ENCODE results near the gene LCN12. TPM values are rescaled to one million over a fixed set of nuclear protein-coding genes. Genes with fewer than 3 reads are reported as not detected.

Gene LCN12
- total RNA-seq, 1 experiment from 2014 or later: 2.1 TPM

DNA sequence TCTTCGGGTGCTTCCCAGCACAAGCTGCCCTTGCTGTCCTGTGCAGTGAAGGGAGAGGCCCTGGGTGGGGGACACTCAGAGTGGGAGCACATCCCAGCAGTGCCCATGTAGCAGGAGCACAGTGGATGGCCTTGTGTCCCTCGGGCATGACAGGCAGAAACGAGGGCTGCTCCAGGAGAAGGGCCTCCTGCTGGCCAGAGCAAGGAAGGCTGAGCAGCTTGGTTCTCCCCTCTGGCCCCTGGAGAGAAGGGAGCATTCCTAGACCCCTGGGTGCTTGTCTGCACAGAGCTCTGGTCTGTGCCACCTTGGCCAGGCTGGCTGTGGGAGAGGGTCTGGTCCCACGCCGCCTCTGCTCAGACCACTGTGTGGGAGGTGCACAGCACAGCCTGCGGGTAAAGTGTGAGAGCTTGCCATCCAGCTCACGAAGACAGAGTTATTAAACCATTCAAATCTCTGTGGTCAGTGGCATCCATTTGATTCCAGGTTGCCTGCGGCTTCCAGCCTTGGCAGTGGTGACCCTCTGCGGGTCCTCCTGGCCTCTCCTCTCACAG lies 25.8 kb upstream of the LCN12 start:
- H3K14ac ChIP-seq (ENCODE audit: insufficient read depth, low read length): no peak overlapping the region
- peaks cover 15 to 68% (median 51%) of the 10 kb centered on the region in 3 experiments; a peak in 6 of 7 replicates for H3K36me3 Mint-ChIP-seq (ENCODE audit: insufficient read depth in 1 of 3, low read depth in 3 of 3)
- H3K4me3 Mint-ChIP-seq: no peak overlapping the region
- no peak overlapping the region for H3K23ac ChIP-seq (ENCODE audit: insufficient read length, low read depth, low read length)
- H3K27ac Mint-ChIP-seq: no peak overlapping the region
- H3K56ac ChIP-seq (ENCODE audit: insufficient read length, low read depth, low read length): no peak overlapping the region
- H2BK12ac ChIP-seq (ENCODE audit: insufficient read length, low read depth, low read length): no peak overlapping the region
- TF ChIP-seq, protein P1, sequence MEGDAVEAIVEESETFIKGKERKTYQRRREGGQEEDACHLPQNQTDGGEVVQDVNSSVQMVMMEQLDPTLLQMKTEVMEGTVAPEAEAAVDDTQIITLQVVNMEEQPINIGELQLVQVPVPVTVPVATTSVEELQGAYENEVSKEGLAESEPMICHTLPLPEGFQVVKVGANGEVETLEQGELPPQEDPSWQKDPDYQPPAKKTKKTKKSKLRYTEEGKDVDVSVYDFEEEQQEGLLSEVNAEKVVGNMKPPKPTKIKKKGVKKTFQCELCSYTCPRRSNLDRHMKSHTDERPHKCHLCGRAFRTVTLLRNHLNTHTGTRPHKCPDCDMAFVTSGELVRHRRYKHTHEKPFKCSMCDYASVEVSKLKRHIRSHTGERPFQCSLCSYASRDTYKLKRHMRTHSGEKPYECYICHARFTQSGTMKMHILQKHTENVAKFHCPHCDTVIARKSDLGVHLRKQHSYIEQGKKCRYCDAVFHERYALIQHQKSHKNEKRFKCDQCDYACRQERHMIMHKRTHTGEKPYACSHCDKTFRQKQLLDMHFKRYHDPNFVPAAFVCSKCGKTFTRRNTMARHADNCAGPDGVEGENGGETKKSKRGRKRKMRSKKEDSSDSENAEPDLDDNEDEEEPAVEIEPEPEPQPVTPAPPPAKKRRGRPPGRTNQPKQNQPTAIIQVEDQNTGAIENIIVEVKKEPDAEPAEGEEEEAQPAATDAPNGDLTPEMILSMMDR (conservative IDR thresholded peaks at IDR 0.05): no peak
- no peaks in the 10 kb centered on the region for H3K9me3 Mint-ChIP-seq
- H3K79me1 ChIP-seq (ENCODE audit: insufficient read depth, low read depth, low read length, poor library complexity, severe bottlenecking): no peaks in the 10 kb centered on the region
- H4K91ac ChIP-seq (ENCODE audit: insufficient read length, low read depth, low read length): no peak overlapping the region
- H2BK20ac ChIP-seq (ENCODE audit: low read depth, low read length, poor library complexity, severe bottlenecking): no peak overlapping the region
- no peak overlapping the region for H2AK5ac ChIP-seq (ENCODE audit: insufficient read length, low read length)
- no peaks in the 10 kb centered on the region for H3K4me1 ChIP-seq (ENCODE audit: insufficient read depth, low read length)
- no peak overlapping the region for H3K9ac ChIP-seq (ENCODE audit: extremely low read depth, insufficient read length, low read length)
- no peaks in the 10 kb centered on the region for H3K9me3 ChIP-seq (ENCODE audit: control insufficient read depth, low read depth, low read length)
- peak; percentile 20 for DNase-seq
- WGBS (ENCODE audit: extremely low coverage, insufficient read length, low lambda C conversion rate): no CpG with 5 or more reads among the region's 9 CpGs
- H2BK5ac ChIP-seq (ENCODE audit: insufficient read length, low read length): no peak overlapping the region
- H3K27me3 ChIP-seq (ENCODE audit: insufficient read depth, low read length): no peaks in the 10 kb centered on the region
- no peak overlapping the region for H3K18ac ChIP-seq (ENCODE audit: insufficient read length, low read depth, low read length)
- H3K27me3 Mint-ChIP-seq (ENCODE audit: low read depth): no peaks in the 10 kb centered on the region
- no peak overlapping the region for H2AFZ ChIP-seq (ENCODE audit: low read length)
- H3K27ac ChIP-seq (ENCODE audit: insufficient read length, low read depth, low read length): no peak overlapping the region
- H3K4me1 Mint-ChIP-seq: no peaks in the 10 kb centered on the region
- no peak overlapping the region for H2BK15ac ChIP-seq (ENCODE audit: low read depth, low read length)
- H2BK120ac ChIP-seq (ENCODE audit: low read depth, low read length, poor library complexity, severe bottlenecking): no peak overlapping the region
- no peaks in the 10 kb centered on the region for H4K20me1 ChIP-seq (ENCODE audit: control insufficient read depth, insufficient read depth, insufficient read length)
- no peak overlapping the region for H3K4me2 ChIP-seq (ENCODE audit: insufficient read depth, insufficient read length, low read length)
- no peaks in the 10 kb centered on the region for H3K79me2 ChIP-seq (ENCODE audit: insufficient read depth, low read length)
- H3T11ph ChIP-seq (ENCODE audit: low read length): no peak overlapping the region
- H4K5ac ChIP-seq (ENCODE audit: insufficient read length, low read depth, low read length): no peak overlapping the region
- no peaks in the 10 kb centered on the region for H3K23me2 ChIP-seq (ENCODE audit: insufficient read length, low read depth, low read length, poor library complexity, severe bottlenecking)
- no peak overlapping the region for H4K8ac ChIP-seq (replicated peaks; ENCODE audit: insufficient read length, low read depth, low read length)
- no peak overlapping the region for H3K4ac ChIP-seq (ENCODE audit: low read depth, low read length)
